GM12801 (cell line): ENCODE results near the gene ADGRL1.
"Not testable (repeated sequence)": the region's sequence is repeated elsewhere in the genome, so short reads cannot be mapped to it uniquely, and the experiment has no call there.

Experiments
- CTCF ChIP-seq: IDR thresholded peaks from one replicate; pipeline ENCODE4 v1.5.1; 2011; ENCODE audit warnings: control low read depth; ENCODE audit not compliant: insufficient read length; ENCODE audit errors: extremely low read depth

Gene ADGRL1

GRCh38 chr19:14205452-14206287 is at the start of gene ADGRL1:
Gene ADGRL1 (minus strand): TSS chr19:14206169. CDS start chr19:14183602, 22,567 bp downstream.
- not testable (repeated sequence) for TF ChIP-seq CTCF

- TF ChIP-seq CTCF: no peak
Measured at GRCh38 chr19:14250870-14251269, 44.9 kb upstream of the ADGRL1 start.

GRCh38 chr19:14248578-14249011 is 42.6 kb upstream of the ADGRL1 start:
- TF ChIP-seq CTCF: no peak

GRCh38 chr19:14237014-14237941 is 31.3 kb upstream of the ADGRL1 start:
- no peak for TF ChIP-seq CTCF

GRCh38 chr19:14222886-14223285 is 16.9 kb upstream of the ADGRL1 start:
- TF ChIP-seq CTCF: no peak

- no peak for TF ChIP-seq CTCF
Measured at GRCh38 chr19:14218620-14219330, 12.8 kb upstream of the ADGRL1 start.

- no peak for TF ChIP-seq CTCF
Measured at GRCh38 chr19:14214580-14214979, 8.6 kb upstream of the ADGRL1 start.
